WTC11 (cell line): ENCODE measurements around the gene CSTF1. TPM values are rescaled to one million over a fixed set of nuclear protein-coding genes. Genes with fewer than 3 reads are reported as not detected.

Experiments used
- ATAC-seq: fragments of 200-7000 bp; cut with Tn5 transposase; 2 replicates; pipeline ENCODE4 v1.10.0; 2021; ENCODE audit warnings: mild to moderate bottlenecking, moderate library complexity
- CTCF ChIA-PET: fragments of 300-600 bp; sonication (Branson Sonifier 250); formaldehyde crosslinking; loops from one replicate; lab custom pipeline; 2021; ENCODE audit warnings: antibody characterized with exemption; lab: Charles Lee
- POLR2A ChIA-PET: fragments of 350-600 bp; sonication (Branson Sonifier 250); formaldehyde crosslinking; loops from one replicate; lab custom pipeline; 2021; ENCODE audit warnings: antibody characterized with exemption; lab: Charles Lee
- DNase-seq: peaks from one replicate; pipeline ENCODE4 v3.0.0; 2021; ENCODE audit warnings: low spot score
- H3K27ac Mint-ChIP-seq: 2 replicates; pipeline ENCODE4 v1.8.0; 2021; ENCODE audit warnings: mixed read lengths
- H3K27me3 Mint-ChIP-seq: 2 replicates; pipeline ENCODE4 v1.8.0; 2021; ENCODE audit warnings: low read depth, mild to moderate bottlenecking, moderate library complexity, mixed read lengths
- H3K36me3 Mint-ChIP-seq: 2 replicates; pipeline ENCODE4 v1.8.0; 2021; ENCODE audit warnings: mixed read lengths
- H3K4me1 Mint-ChIP-seq: 2 replicates; pipeline ENCODE4 v1.8.0; 2022; ENCODE audit warnings: mixed read lengths
- H3K4me3 Mint-ChIP-seq: 2 replicates; pipeline ENCODE4 v1.8.0; 2021; ENCODE audit warnings: mild to moderate bottlenecking, moderate library complexity, mixed read lengths
- H3K9me3 Mint-ChIP-seq: 2 replicates; pipeline ENCODE4 v1.8.0; 2021; ENCODE audit warnings: mixed read lengths
- CBFB ChIP-seq: sonication (generic); formaldehyde crosslinking; IDR thresholded peaks from 2 replicates; pipeline ENCODE4 v1.8.1; 2022; ENCODE audit warnings: mild to moderate bottlenecking, low read depth, missing genetic modification reagents
- GRHL2 ChIP-seq: fragments of 250-450 bp; sonication (Bioruptor Pico); IDR thresholded peaks from 2 replicates; pipeline ENCODE4 v1.8.0; 2022; ENCODE audit warnings: mild to moderate bottlenecking, moderate library complexity; ENCODE audit not compliant: insufficient replicate concordance, severe bottlenecking
- GTF2I ChIP-seq: fragments of 250-450 bp; sonication (Bioruptor Pico); conservative IDR thresholded peaks from 2 replicates; pipeline ENCODE4 v1.4.0; 2021; ENCODE audit warnings: mild to moderate bottlenecking
- MXD4 ChIP-seq: fragments of 250-450 bp; sonication (Bioruptor Pico); IDR thresholded peaks from 2 replicates; pipeline ENCODE4 v1.8.0; 2021; ENCODE audit warnings: mild to moderate bottlenecking, moderate library complexity, borderline replicate concordance
- NFATC4 ChIP-seq: fragments of 250-450 bp; sonication (Bioruptor Pico); IDR thresholded peaks from 2 replicates; pipeline ENCODE4 v1.9.0; 2021; ENCODE audit warnings: mild to moderate bottlenecking
- NR2C2 ChIP-seq: sonication (generic); formaldehyde crosslinking; IDR thresholded peaks from 2 replicates; pipeline ENCODE4 v1.8.0; 2022; ENCODE audit warnings: mild to moderate bottlenecking, missing genetic modification reagents
- NR3C1 ChIP-seq: sonication (generic); formaldehyde crosslinking; conservative IDR thresholded peaks from 2 replicates; pipeline ENCODE4 v1.8.1; 2023; ENCODE audit warnings: low read depth, mild to moderate bottlenecking, missing genetic modification reagents
- ZNF121 ChIP-seq: sonication (generic); formaldehyde crosslinking; IDR thresholded peaks from 2 replicates; pipeline ENCODE4 v1.8.0; 2023; ENCODE audit warnings: missing genetic modification reagents
- ZNF232 ChIP-seq: sonication (generic); formaldehyde crosslinking; IDR thresholded peaks from 2 replicates; pipeline ENCODE4 v1.8.0; 2022; ENCODE audit warnings: mild to moderate bottlenecking, missing genetic modification reagents
- total RNA-seq: library from RNA; stranded (reverse); gene quantifications from 3 replicates; pipeline ENCODE4 v1.2.3, GENCODE V29; 2021
- TF ChIP-seq, protein P1 (sequence below): sonication (generic); formaldehyde crosslinking; IDR thresholded peaks from 2 replicates; pipeline ENCODE4 v1.8.1; 2022; ENCODE audit warnings: low read depth, mild to moderate bottlenecking, moderate library complexity, missing genetic modification reagents, borderline replicate concordance
- TF ChIP-seq, protein P2 (sequence below): sonication (generic); formaldehyde crosslinking; IDR thresholded peaks from 2 replicates; pipeline ENCODE4 v1.8.1; 2022; ENCODE audit warnings: missing genetic modification reagents, borderline replicate concordance
- TF ChIP-seq, protein P3 (sequence below): sonication (generic); formaldehyde crosslinking; IDR thresholded peaks from 2 replicates; pipeline ENCODE4 v1.8.0; 2023; ENCODE audit warnings: mild to moderate bottlenecking, missing genetic modification reagents
- TF ChIP-seq, protein P4 (sequence below): fragments of 200-600 bp; IDR thresholded peaks from 2 replicates; pipeline ENCODE4 v1.8.0; 2022; ENCODE audit warnings: antibody characterized with exemption
- TF ChIP-seq, protein P5 (sequence below): sonication (generic); formaldehyde crosslinking; IDR thresholded peaks from 2 replicates; pipeline ENCODE4 v1.8.0; 2022; ENCODE audit warnings: mild to moderate bottlenecking, missing genetic modification reagents
- TF ChIP-seq, protein P6 (sequence below): fragments of 250-450 bp; sonication (Bioruptor Pico); IDR thresholded peaks from 2 replicates; pipeline ENCODE4 v1.8.0; 2021; ENCODE audit warnings: mild to moderate bottlenecking
- TF ChIP-seq, protein P7 (sequence below): sonication (generic); formaldehyde crosslinking; IDR thresholded peaks from 2 replicates; pipeline ENCODE4 v1.8.1; 2023; ENCODE audit warnings: mild to moderate bottlenecking, missing genetic modification reagents
- TF ChIP-seq, protein P8 (sequence below): sonication (generic); formaldehyde crosslinking; IDR thresholded peaks from 2 replicates; pipeline ENCODE4 v1.8.0; 2022; ENCODE audit warnings: mild to moderate bottlenecking, missing genetic modification reagents
- TF ChIP-seq, protein P9 (sequence below): sonication (generic); formaldehyde crosslinking; IDR thresholded peaks from 2 replicates; pipeline ENCODE4 v1.8.1; 2023; ENCODE audit warnings: mild to moderate bottlenecking, missing genetic modification reagents

Gene CSTF1
- total RNA-seq, 1 experiment from 2014 or later: 58.5 TPM

DNA sequence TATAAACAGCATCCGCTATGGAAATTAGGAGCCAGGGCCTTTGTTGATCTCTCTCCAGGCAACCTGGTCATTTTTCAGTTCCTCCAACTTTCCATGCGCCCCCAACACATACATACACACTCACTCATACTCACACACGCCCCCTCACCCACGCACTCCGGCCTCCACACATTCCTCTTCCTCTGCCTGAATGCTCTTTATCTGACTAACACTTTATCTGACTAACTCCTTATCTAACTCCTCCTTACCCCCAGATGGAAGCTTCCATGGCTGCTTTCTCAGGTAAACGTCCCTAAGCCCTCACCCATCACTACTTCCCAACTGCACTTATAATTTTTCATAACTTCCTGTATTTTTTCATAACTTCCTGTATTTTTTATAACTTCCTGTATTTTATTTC, 37.1 kb downstream of the CSTF1 start:
- no peaks in the 10 kb centered on the region for H3K4me1 Mint-ChIP-seq
- ChIA-PET CTCF (no interaction called here), POLR2A (interaction anchor here (0.6 kb wide), 1 partner anchor 18 kb away, joined by 5 read pairs; no protein-coding TSS in a partner anchor)
- no peaks in the 10 kb centered on the region for H3K9me3 Mint-ChIP-seq
- ATAC-seq: no peak
- no peak overlapping the region for H3K4me3 Mint-ChIP-seq
- no peaks in the 10 kb centered on the region for H3K36me3 Mint-ChIP-seq
- no peak for TF ChIP-seq NFATC4 (CRISPR knock-in tag)
- TF ChIP-seq, protein P1, sequence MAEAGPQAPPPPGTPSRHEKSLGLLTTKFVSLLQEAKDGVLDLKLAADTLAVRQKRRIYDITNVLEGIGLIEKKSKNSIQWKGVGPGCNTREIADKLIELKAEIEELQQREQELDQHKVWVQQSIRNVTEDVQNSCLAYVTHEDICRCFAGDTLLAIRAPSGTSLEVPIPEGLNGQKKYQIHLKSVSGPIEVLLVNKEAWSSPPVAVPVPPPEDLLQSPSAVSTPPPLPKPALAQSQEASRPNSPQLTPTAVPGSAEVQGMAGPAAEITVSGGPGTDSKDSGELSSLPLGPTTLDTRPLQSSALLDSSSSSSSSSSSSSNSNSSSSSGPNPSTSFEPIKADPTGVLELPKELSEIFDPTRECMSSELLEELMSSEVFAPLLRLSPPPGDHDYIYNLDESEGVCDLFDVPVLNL (CRISPR knock-in tag): no peak
- TF ChIP-seq GRHL2 (CRISPR knock-in tag): no peak
- TF ChIP-seq ZNF232 (CRISPR knock-in tag): no peak
- no peak for TF ChIP-seq GTF2I
- TF ChIP-seq, protein P2, sequence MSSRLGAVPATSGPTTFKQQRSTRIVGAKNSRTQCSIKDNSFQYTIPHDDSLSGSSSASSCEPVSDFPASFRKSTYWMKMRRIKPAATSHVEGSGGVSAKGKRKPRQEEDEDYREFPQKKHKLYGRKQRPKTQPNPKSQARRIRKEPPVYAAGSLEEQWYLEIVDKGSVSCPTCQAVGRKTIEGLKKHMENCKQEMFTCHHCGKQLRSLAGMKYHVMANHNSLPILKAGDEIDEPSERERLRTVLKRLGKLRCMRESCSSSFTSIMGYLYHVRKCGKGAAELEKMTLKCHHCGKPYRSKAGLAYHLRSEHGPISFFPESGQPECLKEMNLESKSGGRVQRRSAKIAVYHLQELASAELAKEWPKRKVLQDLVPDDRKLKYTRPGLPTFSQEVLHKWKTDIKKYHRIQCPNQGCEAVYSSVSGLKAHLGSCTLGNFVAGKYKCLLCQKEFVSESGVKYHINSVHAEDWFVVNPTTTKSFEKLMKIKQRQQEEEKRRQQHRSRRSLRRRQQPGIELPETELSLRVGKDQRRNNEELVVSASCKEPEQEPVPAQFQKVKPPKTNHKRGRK (CRISPR knock-in tag): no peak
- TF ChIP-seq, protein P3, sequence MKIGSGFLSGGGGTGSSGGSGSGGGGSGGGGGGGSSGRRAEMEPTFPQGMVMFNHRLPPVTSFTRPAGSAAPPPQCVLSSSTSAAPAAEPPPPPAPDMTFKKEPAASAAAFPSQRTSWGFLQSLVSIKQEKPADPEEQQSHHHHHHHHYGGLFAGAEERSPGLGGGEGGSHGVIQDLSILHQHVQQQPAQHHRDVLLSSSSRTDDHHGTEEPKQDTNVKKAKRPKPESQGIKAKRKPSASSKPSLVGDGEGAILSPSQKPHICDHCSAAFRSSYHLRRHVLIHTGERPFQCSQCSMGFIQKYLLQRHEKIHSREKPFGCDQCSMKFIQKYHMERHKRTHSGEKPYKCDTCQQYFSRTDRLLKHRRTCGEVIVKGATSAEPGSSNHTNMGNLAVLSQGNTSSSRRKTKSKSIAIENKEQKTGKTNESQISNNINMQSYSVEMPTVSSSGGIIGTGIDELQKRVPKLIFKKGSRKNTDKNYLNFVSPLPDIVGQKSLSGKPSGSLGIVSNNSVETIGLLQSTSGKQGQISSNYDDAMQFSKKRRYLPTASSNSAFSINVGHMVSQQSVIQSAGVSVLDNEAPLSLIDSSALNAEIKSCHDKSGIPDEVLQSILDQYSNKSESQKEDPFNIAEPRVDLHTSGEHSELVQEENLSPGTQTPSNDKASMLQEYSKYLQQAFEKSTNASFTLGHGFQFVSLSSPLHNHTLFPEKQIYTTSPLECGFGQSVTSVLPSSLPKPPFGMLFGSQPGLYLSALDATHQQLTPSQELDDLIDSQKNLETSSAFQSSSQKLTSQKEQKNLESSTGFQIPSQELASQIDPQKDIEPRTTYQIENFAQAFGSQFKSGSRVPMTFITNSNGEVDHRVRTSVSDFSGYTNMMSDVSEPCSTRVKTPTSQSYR: no peak
- TF ChIP-seq MXD4 (CRISPR knock-in tag): no peak
- TF ChIP-seq, protein P4, sequence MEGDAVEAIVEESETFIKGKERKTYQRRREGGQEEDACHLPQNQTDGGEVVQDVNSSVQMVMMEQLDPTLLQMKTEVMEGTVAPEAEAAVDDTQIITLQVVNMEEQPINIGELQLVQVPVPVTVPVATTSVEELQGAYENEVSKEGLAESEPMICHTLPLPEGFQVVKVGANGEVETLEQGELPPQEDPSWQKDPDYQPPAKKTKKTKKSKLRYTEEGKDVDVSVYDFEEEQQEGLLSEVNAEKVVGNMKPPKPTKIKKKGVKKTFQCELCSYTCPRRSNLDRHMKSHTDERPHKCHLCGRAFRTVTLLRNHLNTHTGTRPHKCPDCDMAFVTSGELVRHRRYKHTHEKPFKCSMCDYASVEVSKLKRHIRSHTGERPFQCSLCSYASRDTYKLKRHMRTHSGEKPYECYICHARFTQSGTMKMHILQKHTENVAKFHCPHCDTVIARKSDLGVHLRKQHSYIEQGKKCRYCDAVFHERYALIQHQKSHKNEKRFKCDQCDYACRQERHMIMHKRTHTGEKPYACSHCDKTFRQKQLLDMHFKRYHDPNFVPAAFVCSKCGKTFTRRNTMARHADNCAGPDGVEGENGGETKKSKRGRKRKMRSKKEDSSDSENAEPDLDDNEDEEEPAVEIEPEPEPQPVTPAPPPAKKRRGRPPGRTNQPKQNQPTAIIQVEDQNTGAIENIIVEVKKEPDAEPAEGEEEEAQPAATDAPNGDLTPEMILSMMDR: no peak
- DNase-seq: no peak
- peaks cover 36% of the 10 kb centered on the region for H3K27me3 Mint-ChIP-seq
- no peak overlapping the region for H3K27ac Mint-ChIP-seq

DNA sequence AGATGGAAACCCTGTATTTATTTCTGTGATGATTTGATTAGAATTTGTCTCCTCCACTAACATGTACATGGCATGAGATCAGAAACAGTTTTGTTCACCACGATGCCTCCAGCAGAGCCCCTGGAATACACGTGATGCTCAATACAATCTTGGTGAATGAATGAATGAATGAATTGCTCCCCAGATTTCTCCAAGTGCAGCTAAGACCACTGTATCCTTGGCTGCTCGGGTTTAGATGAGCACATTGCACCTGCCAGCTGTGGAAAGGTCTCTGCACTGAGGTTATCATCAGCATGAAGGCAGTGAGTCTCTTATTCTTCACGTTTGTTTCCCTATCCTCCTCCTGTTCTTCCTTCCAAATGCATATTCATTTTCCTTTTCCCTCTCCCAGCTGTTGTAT, 37.5 kb downstream of the CSTF1 start:
- H3K36me3 Mint-ChIP-seq: no peaks in the 10 kb centered on the region
- ChIA-PET POLR2A (no interaction called here), CTCF (no interaction called here)
- no peak overlapping the region for H3K27ac Mint-ChIP-seq
- peaks cover 32% of the 10 kb centered on the region for H3K27me3 Mint-ChIP-seq
- no peaks in the 10 kb centered on the region for H3K4me1 Mint-ChIP-seq
- DNase-seq (no peak), ATAC-seq (no peak)
- TF ChIP-seq, protein P5, sequence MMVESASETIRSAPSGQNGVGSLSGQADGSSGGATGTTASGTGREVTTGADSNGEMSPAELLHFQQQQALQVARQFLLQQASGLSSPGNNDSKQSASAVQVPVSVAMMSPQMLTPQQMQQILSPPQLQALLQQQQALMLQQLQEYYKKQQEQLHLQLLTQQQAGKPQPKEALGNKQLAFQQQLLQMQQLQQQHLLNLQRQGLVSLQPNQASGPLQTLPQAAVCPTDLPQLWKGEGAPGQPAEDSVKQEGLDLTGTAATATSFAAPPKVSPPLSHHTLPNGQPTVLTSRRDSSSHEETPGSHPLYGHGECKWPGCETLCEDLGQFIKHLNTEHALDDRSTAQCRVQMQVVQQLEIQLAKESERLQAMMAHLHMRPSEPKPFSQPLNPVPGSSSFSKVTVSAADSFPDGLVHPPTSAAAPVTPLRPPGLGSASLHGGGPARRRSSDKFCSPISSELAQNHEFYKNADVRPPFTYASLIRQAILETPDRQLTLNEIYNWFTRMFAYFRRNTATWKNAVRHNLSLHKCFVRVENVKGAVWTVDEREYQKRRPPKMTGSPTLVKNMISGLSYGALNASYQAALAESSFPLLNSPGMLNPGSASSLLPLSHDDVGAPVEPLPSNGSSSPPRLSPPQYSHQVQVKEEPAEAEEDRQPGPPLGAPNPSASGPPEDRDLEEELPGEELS (CRISPR knock-in tag): no peak
- TF ChIP-seq, protein P6, sequence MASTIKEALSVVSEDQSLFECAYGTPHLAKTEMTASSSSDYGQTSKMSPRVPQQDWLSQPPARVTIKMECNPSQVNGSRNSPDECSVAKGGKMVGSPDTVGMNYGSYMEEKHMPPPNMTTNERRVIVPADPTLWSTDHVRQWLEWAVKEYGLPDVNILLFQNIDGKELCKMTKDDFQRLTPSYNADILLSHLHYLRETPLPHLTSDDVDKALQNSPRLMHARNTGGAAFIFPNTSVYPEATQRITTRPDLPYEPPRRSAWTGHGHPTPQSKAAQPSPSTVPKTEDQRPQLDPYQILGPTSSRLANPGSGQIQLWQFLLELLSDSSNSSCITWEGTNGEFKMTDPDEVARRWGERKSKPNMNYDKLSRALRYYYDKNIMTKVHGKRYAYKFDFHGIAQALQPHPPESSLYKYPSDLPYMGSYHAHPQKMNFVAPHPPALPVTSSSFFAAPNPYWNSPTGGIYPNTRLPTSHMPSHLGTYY (CRISPR knock-in tag): no peak
- TF ChIP-seq, protein P7, sequence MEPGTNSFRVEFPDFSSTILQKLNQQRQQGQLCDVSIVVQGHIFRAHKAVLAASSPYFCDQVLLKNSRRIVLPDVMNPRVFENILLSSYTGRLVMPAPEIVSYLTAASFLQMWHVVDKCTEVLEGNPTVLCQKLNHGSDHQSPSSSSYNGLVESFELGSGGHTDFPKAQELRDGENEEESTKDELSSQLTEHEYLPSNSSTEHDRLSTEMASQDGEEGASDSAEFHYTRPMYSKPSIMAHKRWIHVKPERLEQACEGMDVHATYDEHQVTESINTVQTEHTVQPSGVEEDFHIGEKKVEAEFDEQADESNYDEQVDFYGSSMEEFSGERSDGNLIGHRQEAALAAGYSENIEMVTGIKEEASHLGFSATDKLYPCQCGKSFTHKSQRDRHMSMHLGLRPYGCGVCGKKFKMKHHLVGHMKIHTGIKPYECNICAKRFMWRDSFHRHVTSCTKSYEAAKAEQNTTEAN (CRISPR knock-in tag): no peak
- TF ChIP-seq ZNF121: no peak
- TF ChIP-seq NR3C1 (CRISPR knock-in tag): no peak
- TF ChIP-seq, protein P8, sequence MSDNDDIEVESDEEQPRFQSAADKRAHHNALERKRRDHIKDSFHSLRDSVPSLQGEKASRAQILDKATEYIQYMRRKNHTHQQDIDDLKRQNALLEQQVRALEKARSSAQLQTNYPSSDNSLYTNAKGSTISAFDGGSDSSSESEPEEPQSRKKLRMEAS (CRISPR knock-in tag): no peak
- TF ChIP-seq, protein P9, sequence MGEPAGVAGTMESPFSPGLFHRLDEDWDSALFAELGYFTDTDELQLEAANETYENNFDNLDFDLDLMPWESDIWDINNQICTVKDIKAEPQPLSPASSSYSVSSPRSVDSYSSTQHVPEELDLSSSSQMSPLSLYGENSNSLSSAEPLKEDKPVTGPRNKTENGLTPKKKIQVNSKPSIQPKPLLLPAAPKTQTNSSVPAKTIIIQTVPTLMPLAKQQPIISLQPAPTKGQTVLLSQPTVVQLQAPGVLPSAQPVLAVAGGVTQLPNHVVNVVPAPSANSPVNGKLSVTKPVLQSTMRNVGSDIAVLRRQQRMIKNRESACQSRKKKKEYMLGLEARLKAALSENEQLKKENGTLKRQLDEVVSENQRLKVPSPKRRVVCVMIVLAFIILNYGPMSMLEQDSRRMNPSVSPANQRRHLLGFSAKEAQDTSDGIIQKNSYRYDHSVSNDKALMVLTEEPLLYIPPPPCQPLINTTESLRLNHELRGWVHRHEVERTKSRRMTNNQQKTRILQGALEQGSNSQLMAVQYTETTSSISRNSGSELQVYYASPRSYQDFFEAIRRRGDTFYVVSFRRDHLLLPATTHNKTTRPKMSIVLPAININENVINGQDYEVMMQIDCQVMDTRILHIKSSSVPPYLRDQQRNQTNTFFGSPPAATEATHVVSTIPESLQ: no peak
- no peak for TF ChIP-seq CBFB (CRISPR knock-in tag)
- no peak for TF ChIP-seq NR2C2 (CRISPR knock-in tag)
- H3K4me3 Mint-ChIP-seq: no peak overlapping the region
- no peaks in the 10 kb centered on the region for H3K9me3 Mint-ChIP-seq
